Hindlimb muscle (tissue), 1 donor: ENCODE results near the gene MFAP3L. TPM values are rescaled to one million over a fixed set of nuclear protein-coding genes. Genes with fewer than 3 reads are reported as not detected.

Experiments
- polyA plus RNA-seq: library from polyadenylated mRNA; unstranded; fragments of 120-200 nt; gene quantifications from one replicate; pipeline ENCODE4 v1.2.1, GENCODE V29; 2013; ENCODE audit not compliant: insufficient read length

MFAP3L gene
- polyA plus RNA-seq, 1 donor = 1.7 TPM

Other genes starting within 250 kb of the MFAP3L start
- gene AADAT, start 63.6 kb upstream of the MFAP3L start, polyA plus RNA-seq = 19.2 TPM